ENCODE data around the gene PKD2.

The PKD2 gene

GRCh38 chr4:88037936-88038335, 30.5 kb downstream of the PKD2 start:
- no peak for TF ChIP-seq CTCF (IDR thresholded peaks at IDR 0.05; ENCODE audit: low read depth, low read length)
- no peak overlapping the region for H3K4me3 ChIP-seq (ENCODE audit: low read depth, low read length)

- H3K4me3 ChIP-seq (ENCODE audit: low read depth, low read length): no peak overlapping the region
- no peak for TF ChIP-seq CTCF (IDR thresholded peaks at IDR 0.05; ENCODE audit: low read depth, low read length)
Observed at GRCh38 chr4:88040707-88041106, 33.3 kb downstream of the PKD2 start.

- TF ChIP-seq CTCF (IDR thresholded peaks at IDR 0.05; ENCODE audit: low read depth, low read length): no peak
- no peak overlapping the region for H3K4me3 ChIP-seq (ENCODE audit: low read depth, low read length)
Observed at GRCh38 chr4:88041626-88042025, 34.2 kb downstream of the PKD2 start.

- no peak for TF ChIP-seq CTCF (IDR thresholded peaks at IDR 0.05; ENCODE audit: low read depth, low read length)
- H3K4me3 ChIP-seq (ENCODE audit: low read depth, low read length): no peak overlapping the region
Observed at GRCh38 chr4:88043001-88043400, 35.6 kb downstream of the PKD2 start.

GRCh38 chr4:88043586-88044340, 36.3 kb downstream of the PKD2 start:
- TF ChIP-seq CTCF (IDR thresholded peaks at IDR 0.05; ENCODE audit: low read depth, low read length): no peak
- H3K4me3 ChIP-seq (ENCODE audit: low read depth, low read length): no peak overlapping the region

- no peak overlapping the region for H3K4me3 ChIP-seq (ENCODE audit: low read depth, low read length)
- TF ChIP-seq CTCF (IDR thresholded peaks at IDR 0.05; ENCODE audit: low read depth, low read length): no peak
Observed at GRCh38 chr4:88045021-88045420, 37.6 kb downstream of the PKD2 start.

GRCh38 chr4:88054229-88054628, 46.8 kb downstream of the PKD2 start:
- no peak for TF ChIP-seq CTCF (IDR thresholded peaks at IDR 0.05; ENCODE audit: low read depth, low read length)
- H3K4me3 ChIP-seq (ENCODE audit: low read depth, low read length): no peak overlapping the region
